Esophagus muscularis mucosa (tissue), 4 donors: ENCODE results near the gene PTPRN2. TPM values are rescaled to one million over a fixed set of nuclear protein-coding genes. Genes with fewer than 3 reads are reported as not detected.

Experiments
- DNase-seq: peaks from one replicate; pipeline ENCODE4 v3.0.0-alpha.2; 2017; ENCODE audit errors: extremely low spot score
- H3K27ac ChIP-seq, 4 donors: fragments of 200-600 bp; sonication (generic); replicated peaks in 1 of 4; 1 replicate in 3 of 4; 2 replicates in 1 of 4; pipeline ENCODE4 v1.5.1; 2016 to 2019; ENCODE audit warnings: mild to moderate bottlenecking in 1 of 4
- H3K27me3 ChIP-seq, 4 donors: fragments of 200-600 bp; sonication (generic); one replicate each; pipeline versions ENCODE4 v1.5.1 to v1.6.0; 2016 to 2019
- H3K36me3 ChIP-seq, 4 donors: fragments of 200-600 bp; sonication (generic); one replicate each; pipeline ENCODE4 v1.5.1; 2016 to 2019
- H3K4me1 ChIP-seq, 4 donors: fragments of 200-600 bp; sonication (generic); one replicate each; pipeline ENCODE4 v1.5.1; 2016 to 2019
- H3K4me3 ChIP-seq, 4 donors: fragments of 200-600 bp; sonication (generic); 1 replicate in 2 of 4; 2 replicates in 2 of 4; pipeline ENCODE4 v1.5.1; 2016 to 2019; ENCODE audit warnings: mild to moderate bottlenecking in 4 of 4, moderate library complexity in 1 of 4
- H3K9me3 ChIP-seq, 4 donors: fragments of 200-600 bp; sonication (generic); 1 replicate in 3 of 4; 2 replicates in 1 of 4; pipeline ENCODE4 v1.5.1; 2016 to 2019
- EP300 ChIP-seq: sonication (generic); formaldehyde crosslinking; IDR thresholded peaks from one replicate; pipeline ENCODE4 v1.6.1; 2017; ENCODE audit warnings: antibody characterized with exemption
- POLR2A ChIP-seq: fragments of 450-650 bp; IDR thresholded peaks from one replicate; pipeline ENCODE4 v1.6.1; 2017; ENCODE audit warnings: antibody characterized with exemption, moderate library complexity, mild to moderate bottlenecking, low read depth
- POLR2AphosphoS5 ChIP-seq, 2 donors: sonication (generic); formaldehyde crosslinking; IDR thresholded peaks; one replicate each; pipeline ENCODE4 v1.6.1; 2017; ENCODE audit warnings: antibody characterized with exemption in 2 of 2
- WGBS: methylation state at CpG from one replicate; pipeline ENCODE4 v1.1.5; 2018; 5-methylcytosine and 5-hydroxymethylcytosine counted together
- intact Hi-C: fragments of 100-400 bp; cut with DNase I; formaldehyde crosslinking; loops from one replicate; pipeline ENCODE4 v1.15.1; 2023
- total RNA-seq, 4 donors: library from RNA; depleted of rRNA; stranded (reverse); fragments of >200 nt; gene quantifications; one replicate each; pipeline versions ENCODE4 v1.1.0 to v1.2.1, GENCODE V29; 2016
- TF ChIP-seq, protein P1 (sequence below), 3 experiments: fragments of 200-600 bp in 2 of 3; fragments of 450-650 bp in 1 of 3; sonication (generic) in 2 of 3; IDR thresholded peaks; one replicate each; pipeline ENCODE4 v1.5.1; 2017 to 2019; ENCODE audit warnings: antibody characterized with exemption in 3 of 3, mild to moderate bottlenecking in 2 of 3, moderate library complexity in 1 of 3

PTPRN2 gene
- total RNA-seq, 4 donors from 2014 or later, result 2.1 to 3.1 (median 3.1) TPM

DNA sequence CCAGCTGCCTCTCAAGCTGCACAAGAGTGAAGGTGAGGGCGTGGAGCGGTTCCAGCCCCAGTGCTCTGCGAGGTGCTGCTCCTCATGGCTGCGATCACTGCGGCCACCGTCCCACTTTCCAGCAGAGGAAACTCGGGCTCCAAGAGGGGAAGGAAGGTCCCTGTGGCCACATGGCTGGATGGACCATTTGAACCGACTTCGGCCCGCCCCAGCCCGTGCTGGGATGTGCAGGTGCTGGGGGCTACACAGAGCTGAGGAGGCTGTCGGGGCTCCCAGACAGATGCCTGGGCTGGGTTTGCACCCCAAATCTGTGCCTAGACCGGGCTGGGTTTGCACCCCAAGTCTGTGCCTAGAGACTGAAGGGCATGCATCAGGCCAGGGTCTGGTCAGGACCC, 1064.3 kb downstream of the PTPRN2 start:
- intact Hi-C loops, result no loop called here
- no peaks in the 10 kb centered on the region for H3K36me3 ChIP-seq
- no peak overlapping the region for H3K27ac ChIP-seq
- TF ChIP-seq, protein P1, sequence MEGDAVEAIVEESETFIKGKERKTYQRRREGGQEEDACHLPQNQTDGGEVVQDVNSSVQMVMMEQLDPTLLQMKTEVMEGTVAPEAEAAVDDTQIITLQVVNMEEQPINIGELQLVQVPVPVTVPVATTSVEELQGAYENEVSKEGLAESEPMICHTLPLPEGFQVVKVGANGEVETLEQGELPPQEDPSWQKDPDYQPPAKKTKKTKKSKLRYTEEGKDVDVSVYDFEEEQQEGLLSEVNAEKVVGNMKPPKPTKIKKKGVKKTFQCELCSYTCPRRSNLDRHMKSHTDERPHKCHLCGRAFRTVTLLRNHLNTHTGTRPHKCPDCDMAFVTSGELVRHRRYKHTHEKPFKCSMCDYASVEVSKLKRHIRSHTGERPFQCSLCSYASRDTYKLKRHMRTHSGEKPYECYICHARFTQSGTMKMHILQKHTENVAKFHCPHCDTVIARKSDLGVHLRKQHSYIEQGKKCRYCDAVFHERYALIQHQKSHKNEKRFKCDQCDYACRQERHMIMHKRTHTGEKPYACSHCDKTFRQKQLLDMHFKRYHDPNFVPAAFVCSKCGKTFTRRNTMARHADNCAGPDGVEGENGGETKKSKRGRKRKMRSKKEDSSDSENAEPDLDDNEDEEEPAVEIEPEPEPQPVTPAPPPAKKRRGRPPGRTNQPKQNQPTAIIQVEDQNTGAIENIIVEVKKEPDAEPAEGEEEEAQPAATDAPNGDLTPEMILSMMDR (IDR thresholded peaks at IDR 0.05), result no peak
- TF ChIP-seq POLR2A (no peak), EP300 (no peak), POLR2AphosphoS5 (IDR thresholded peaks at IDR 0.05) (no peak)
- DNase-seq, result no peak
- WGBS, result 80% methylated on average over 11 of the region's 13 CpGs
- H3K4me1 ChIP-seq, result no peaks in the 10 kb centered on the region
- peaks cover 0 to 48% (median 0%) of the 10 kb centered on the region in 4 donors for H3K27me3 ChIP-seq
- no peak overlapping the region for H3K4me3 ChIP-seq
- H3K9me3 ChIP-seq, result peaks cover 0 to 4% (median 0%) of the 10 kb centered on the region in 4 donors

DNA sequence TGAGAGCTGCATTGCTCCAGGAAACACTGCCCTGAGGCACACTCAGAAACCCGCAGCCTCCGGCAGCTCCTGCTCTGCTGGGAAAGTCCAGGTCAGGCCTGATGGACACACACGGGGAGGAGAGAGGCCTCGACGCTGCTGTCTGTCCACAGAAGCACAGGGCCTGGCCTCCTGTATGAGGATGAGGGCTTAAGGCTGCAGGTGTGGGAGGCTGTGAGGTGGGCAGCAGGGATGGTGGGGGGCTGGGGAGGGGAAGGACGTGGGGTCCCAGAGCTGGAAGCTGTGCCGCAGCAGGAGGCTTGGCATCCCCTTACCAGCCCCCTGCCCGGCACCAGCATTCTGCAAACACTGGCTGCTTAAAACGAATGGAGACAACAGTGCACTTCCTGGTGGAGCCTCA, 1064.7 kb downstream of the PTPRN2 start:
- TF ChIP-seq POLR2A (no peak), POLR2AphosphoS5 (IDR thresholded peaks at IDR 0.05) (no peak), EP300 (no peak)
- TF ChIP-seq, protein P1 (IDR thresholded peaks at IDR 0.05), result no peak
- Histone ChIP-seq H3K4me1 (no peaks in the 10 kb centered on the region), H3K27me3 (peaks cover 0 to 51% (median 0%) of the 10 kb centered on the region in 4 donors), H3K4me3 (no peak overlapping the region), H3K27ac (no peak overlapping the region), H3K9me3 (peaks cover 0 to 4% (median 0%) of the 10 kb centered on the region in 4 donors), H3K36me3 (no peaks in the 10 kb centered on the region)
- intact Hi-C loops, result no loop called here
- DNase-seq, result no peak
- 72% methylated on average over 9 of the region's 9 CpGs for WGBS

DNA sequence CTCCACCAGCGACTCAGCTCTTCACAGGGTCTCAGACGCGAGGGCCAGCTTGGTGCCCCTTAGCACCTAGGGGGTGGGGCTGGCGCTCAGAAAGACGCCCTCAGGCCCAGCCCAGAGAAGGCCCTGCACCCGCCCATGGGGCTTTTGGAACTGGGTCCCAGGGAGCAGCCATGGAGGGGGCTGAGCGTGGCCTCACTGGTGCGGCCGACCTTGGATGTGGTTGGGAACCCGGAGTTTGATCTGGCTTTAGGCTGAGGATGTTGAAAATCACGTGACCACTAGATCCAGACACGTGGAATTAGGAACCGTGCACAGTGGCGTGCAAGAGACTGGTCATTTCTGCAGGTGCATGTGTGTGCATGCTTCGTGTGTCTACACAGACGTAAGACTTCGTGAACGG, 1065.4 kb downstream of the PTPRN2 start:
- intact Hi-C loops, result no loop called here
- TF ChIP-seq POLR2AphosphoS5 (IDR thresholded peaks at IDR 0.05) (no peak), EP300 (no peak)
- Histone ChIP-seq H3K4me3 (no peak overlapping the region), H3K27ac (no peak overlapping the region), H3K9me3 (no peaks in the 10 kb centered on the region), H3K27me3 (peaks cover 0 to 48% (median 0%) of the 10 kb centered on the region in 4 donors), H3K4me1 (no peaks in the 10 kb centered on the region), H3K36me3 (no peaks in the 10 kb centered on the region)
- DNase-seq, result no peak
- WGBS, result 91% methylated on average over 18 of the region's 18 CpGs

DNA sequence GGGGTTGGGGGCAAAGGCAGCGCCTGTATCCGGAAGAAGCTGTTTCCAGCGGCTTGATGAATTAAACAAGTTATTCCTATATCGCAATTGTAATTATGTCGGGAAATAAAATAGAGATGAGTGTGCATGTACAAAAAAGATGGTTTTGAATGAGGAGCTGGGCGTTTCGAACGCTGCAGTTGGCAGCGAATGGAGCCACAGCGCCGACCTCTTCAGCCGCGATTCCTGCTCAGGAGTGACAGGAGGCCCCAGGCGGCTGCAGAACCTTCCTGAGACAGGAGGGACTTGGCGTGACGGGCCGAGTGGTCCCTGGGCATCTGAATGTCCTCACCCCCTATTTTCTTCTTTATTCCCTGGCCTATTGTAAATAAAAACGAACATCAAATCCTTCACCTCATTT, 1065.9 kb downstream of the PTPRN2 start:
- no peaks in the 10 kb centered on the region for H3K36me3 ChIP-seq
- no peak for DNase-seq
- H3K4me1 ChIP-seq, result no peaks in the 10 kb centered on the region
- H3K4me3 ChIP-seq, result no peak overlapping the region
- TF ChIP-seq POLR2A (no peak), POLR2AphosphoS5 (IDR thresholded peaks at IDR 0.05) (no peak)
- 86% methylated on average over 18 of the region's 18 CpGs for WGBS
- no peak overlapping the region for H3K27ac ChIP-seq
- no peaks in the 10 kb centered on the region for H3K9me3 ChIP-seq
- H3K27me3 ChIP-seq, result peaks cover 0 to 50% (median 0%) of the 10 kb centered on the region in 4 donors
- intact Hi-C loops, result no loop called here

DNA sequence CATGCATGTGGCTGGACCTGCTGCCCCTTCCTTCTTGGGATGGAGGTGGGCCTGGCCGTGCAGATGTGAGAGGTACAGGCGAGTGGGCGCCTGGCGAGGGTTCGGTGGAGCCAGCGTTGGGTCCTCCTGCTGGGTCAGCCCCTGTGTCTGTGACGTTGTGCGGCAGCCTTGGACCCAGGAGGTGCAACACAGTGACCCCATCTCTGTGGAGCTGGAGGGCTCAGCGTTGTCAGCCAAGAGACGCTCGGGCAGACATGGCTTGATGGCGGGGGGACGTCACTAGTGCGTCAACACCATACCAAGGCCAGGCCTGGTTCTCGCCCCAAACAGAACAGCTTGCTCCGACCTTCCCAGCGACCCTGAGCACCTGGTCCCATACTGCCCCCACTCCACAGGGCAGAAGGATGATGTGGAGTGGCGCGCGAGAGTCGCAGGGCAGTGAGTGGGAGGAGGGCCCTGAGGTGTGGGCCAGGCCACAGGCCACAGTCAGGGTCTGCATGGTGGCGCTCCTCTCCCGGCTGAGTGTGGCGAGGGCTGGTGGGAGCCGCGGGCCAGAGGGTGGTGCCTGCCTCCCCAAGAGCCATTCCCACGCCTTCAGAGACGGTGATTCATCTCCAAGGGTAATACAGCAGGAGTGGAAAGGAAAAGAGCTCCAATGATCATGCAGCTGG, 1066.4 kb downstream of the PTPRN2 start:
- Histone ChIP-seq H3K4me1 (no peaks in the 10 kb centered on the region), H3K27me3 (peaks cover 0 to 55% (median 0%) of the 10 kb centered on the region in 4 donors), H3K27ac (no peak overlapping the region), H3K4me3 (no peak overlapping the region), H3K36me3 (no peaks in the 10 kb centered on the region), H3K9me3 (no peaks in the 10 kb centered on the region)
- WGBS, result 92% methylated on average over 28 of the region's 28 CpGs
- intact Hi-C loops, result no loop called here
- no peak for TF ChIP-seq EP300
- TF ChIP-seq, protein P1 (IDR thresholded peaks at IDR 0.05), result no peak
- no peak for TF ChIP-seq POLR2A
- no peak for TF ChIP-seq POLR2AphosphoS5 (IDR thresholded peaks at IDR 0.05)
- no peak for DNase-seq
